Lower leg skin (tissue), 3 donors: ENCODE measurements around the gene SLC5A6.

ENCODE experiments used
- POLR2A ChIP-seq, 2 donors: fragments of 450-650 bp; IDR thresholded peaks; one replicate each; pipeline ENCODE4 v1.6.1; 2016 to 2017; ENCODE audit warnings: antibody characterized with exemption in 2 of 2, mild to moderate bottlenecking in 1 of 2, moderate library complexity in 1 of 2
- TF ChIP-seq, protein P1 (sequence below), 3 donors: fragments of 450-650 bp; IDR thresholded peaks; one replicate each; pipeline ENCODE4 v1.5.1; 2016; ENCODE audit warnings: antibody characterized with exemption in 3 of 3, mild to moderate bottlenecking in 3 of 3, moderate library complexity in 2 of 3

DNA sequence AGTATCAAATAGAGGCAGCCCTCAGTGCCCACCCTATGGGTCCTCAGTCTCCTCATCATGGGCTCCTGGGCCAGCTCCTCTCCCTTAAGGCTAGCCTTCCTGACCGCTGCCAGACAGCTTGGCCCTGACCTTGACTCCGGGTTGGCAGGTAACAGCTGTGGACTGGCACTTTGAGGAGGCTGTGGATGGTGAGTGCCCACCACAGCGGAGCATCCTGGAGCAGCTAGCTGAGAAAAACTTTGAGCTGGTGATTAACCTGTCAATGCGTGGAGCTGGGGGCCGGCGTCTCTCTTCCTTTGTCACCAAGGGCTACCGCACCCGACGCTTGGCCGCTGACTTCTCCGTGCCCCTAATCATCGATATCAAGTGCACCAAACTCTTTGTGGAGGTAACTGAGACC, 24.1 kb upstream of the SLC5A6 start:
- TF ChIP-seq, protein P1, sequence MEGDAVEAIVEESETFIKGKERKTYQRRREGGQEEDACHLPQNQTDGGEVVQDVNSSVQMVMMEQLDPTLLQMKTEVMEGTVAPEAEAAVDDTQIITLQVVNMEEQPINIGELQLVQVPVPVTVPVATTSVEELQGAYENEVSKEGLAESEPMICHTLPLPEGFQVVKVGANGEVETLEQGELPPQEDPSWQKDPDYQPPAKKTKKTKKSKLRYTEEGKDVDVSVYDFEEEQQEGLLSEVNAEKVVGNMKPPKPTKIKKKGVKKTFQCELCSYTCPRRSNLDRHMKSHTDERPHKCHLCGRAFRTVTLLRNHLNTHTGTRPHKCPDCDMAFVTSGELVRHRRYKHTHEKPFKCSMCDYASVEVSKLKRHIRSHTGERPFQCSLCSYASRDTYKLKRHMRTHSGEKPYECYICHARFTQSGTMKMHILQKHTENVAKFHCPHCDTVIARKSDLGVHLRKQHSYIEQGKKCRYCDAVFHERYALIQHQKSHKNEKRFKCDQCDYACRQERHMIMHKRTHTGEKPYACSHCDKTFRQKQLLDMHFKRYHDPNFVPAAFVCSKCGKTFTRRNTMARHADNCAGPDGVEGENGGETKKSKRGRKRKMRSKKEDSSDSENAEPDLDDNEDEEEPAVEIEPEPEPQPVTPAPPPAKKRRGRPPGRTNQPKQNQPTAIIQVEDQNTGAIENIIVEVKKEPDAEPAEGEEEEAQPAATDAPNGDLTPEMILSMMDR (IDR thresholded peaks at IDR 0.05): no peak
- TF ChIP-seq POLR2A (IDR thresholded peaks at IDR 0.05): no peak
